HG02642 (cell line): ENCODE measurements around the gene MED27.
"Not testable (repeated sequence)": the region's sequence is repeated elsewhere in the genome, so short reads cannot be mapped to it uniquely, and the experiment has no call there.

ENCODE experiments used
- ATAC-seq: cut with Tn5 transposase; IDR thresholded peaks from one replicate; pipeline ENCODE4 v1.9.1; 2021; ENCODE audit warnings: mild to moderate bottlenecking; ENCODE audit not compliant: unreplicated experiment, poor library complexity

MED27 gene

DNA sequence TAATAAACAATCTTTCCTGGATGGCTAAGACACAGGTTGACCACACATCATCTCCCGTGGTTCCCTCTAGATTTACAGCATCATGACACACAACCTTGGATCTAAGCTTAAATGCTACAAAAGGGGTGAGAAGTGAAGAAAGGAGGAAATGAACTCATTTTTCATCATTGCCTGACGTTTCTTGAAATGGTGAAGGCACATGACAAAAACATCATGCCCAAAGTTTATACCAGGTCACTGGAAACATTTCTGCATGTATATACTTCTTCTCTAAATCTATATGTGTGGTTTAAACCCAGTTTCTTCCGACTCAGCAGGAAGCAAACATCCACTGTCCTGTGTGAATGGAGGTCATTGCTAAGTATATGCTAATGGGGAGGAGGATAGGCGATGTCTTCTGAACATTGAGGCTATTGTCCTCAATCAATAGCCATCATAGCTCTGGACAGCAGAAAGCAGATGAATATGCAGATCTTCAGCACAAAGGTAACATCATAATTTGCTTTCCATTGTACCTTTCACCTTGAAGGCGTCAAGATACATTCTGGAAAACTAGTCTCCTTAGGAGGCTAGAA lies 137.4 kb downstream of the MED27 start:
- ATAC-seq: no peak

DNA sequence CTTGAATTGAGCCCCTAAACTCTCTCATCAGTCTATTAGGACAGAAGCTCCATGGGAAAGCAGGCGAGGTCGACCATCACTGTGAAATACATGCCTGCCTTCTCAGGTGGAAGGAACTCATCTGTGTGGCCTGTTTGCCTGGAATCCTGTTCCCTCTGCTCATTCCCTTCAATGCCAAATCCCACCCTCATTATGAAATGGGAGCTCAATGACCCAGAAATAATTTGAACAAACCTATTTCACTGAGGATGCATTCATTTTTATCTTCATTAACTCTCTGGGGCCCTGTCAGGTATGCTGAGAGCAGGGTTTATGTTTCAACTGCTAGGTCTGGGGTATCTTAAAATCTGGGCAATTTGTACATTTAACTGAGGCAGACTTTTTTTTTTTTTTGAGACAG lies 142.2 kb downstream of the MED27 start:
- ATAC-seq: no peak

DNA sequence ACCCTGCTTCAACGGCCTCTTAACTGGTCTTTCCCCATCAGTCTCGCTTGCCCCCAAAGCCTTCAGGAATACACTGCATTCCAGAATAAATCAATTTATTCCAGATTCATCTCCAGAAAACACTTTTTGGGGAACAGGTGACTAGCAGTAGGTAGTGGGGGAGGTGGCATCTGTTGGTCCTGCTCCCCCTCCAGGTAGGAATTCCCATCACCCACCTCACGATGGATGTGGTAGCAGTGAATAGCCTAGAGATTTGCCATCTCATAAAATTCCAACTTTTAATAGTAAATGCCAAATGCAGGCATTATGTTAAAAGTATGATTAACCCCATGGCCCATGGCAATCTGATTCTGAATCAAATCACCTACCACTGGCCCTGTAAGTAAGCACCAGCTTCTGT lies 142.7 kb downstream of the MED27 start:
- no peak for ATAC-seq

DNA sequence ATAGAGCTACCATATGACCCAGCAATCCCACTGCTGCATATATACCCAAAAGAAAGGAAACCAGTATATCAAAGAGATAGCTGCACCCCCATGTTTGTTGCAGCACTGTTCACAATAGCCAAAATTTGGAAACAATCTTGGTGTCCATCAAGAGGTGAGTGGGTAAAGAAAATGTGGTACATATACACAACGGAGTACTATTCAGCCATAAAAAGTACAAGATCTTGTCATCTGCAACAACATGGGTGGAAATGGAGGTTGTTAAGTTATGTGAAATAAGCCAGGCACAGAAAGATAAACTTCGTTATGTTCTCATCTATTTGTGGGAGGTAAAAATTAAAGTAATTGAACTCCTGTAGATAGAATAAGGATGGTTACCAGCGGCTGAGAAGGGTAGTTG lies 145.0 kb downstream of the MED27 start:
- ATAC-seq: no peak

DNA sequence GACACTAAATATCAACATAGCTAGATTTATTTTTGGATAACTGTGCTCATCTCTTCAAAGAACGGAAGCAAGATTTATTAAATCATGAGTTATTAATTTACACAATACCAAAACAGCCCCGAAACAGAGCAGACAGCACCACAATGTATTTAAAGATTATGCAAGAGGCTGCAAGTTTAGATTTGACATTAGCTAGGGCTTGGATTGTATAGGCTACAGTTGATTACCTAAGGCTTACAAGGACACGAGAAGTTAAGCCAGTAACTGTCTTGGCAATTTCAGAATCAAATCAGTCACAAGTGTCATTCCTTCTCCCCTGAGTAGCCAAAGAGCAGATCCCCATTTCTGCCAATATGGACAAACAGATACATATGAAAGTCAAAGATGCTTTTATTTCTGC lies 152.6 kb downstream of the MED27 start:
- no peak for ATAC-seq

DNA sequence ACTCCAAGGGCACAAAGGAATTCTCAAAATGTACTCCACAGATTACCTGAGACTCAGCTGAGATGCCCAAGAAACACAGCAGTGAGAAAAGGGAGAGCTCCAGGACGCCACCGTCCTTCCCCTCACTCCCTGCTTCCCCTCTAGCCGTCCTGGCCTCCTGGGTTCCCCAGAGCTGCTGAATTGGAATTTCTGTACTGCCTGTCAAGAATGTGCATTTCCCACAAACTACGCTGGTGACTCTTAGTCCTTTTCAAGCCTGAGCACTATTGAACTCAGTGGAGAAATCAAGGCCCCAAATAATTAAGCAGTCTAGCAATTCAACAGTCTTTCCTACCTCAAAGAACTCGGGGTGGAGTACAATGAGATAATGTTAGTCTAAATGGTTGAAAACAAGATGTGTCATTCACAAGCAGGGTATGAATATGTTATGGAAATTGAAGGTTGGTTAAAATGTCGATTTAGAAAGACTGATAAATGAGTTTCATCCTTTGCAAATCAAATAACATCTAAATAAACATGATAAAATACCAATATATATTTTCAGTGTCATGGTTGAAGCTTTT lies 153.2 kb downstream of the MED27 start:
- ATAC-seq: no peak

DNA sequence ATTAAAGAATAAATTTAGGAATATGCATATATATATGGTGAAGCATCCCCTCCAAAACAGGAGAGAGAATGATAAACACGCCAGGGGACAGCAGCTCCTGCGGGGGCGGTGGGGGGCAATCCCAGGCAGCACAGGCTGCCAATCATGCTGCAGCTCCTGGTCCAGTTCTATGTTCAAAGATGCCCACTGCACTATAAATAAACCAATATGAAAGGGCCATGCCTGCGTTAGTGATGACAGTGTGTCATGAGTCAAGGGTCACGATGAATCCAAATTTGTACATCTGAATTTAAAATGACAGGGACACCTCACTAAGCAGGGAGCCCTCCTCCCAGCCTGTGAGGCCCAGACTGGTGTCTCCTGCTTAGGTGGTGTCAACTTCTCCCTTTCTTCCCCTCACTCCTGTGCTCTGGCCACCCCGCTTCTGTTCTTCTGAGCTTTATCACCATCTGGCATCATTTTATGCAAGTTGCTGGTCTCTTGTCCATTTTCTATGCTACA lies 153.9 kb downstream of the MED27 start:
- no peak for ATAC-seq

DNA sequence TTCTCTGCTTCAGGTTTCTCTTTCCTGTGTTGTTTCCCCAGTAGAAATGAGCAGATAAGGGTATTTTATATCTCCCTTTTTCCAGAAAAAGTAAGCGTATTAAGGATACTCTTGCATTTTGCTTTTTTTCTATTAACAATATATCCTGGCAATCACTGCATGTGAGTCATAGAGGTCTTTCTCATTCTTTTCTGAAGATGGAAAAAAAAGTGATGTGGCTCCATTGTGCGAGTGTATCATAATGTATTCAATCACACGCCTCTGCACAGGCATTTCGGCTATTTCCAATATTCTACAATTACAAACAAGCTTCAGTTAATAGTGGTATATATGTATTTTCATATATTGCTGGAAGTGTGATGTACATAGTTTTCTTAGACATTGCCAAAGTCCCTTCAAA lies 155.9 kb downstream of the MED27 start:
- no peak for ATAC-seq

DNA sequence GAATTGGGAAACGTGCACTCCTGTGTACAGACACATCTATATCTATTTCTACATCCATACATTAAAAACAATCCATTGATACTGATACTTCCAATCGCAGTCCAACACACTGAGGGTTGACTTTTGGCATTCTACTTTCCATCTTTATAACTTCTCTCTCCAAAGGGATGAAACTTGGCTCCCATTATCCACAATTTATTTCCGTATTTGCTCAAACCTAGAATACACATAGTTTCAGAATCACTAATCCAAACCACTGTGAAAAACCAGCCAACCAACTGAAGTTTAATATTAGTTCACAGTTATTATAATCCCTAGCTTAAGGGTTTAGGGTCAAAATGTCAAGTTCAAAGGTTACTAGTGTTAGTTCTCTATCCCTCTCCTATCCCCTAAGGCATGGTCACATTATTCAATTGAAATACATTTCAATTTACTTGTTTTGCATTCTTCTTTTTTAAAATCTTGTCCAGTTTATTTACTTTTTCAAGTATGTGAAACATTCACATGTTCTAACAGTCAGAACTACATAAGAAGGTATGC lies 156.5 kb downstream of the MED27 start:
- ATAC-seq: no peak

DNA sequence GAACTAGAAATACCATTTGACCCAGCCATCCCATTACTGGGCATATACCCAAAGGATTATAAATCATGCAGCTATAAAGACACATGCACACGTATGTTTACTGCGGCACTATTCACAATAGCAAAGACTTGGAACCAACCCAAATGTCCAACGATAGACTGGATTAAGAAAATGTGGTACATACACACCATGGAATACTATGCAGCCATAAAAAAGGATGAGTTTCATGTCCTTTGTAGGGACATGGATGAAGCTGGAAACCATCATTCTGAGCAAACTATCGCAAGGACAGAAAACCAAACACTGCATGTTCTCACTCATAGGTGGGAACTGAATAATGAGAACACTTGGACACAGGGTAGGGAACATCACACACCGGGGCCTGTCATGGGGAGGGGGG lies 158.0 kb downstream of the MED27 start:
- not testable (repeated sequence) for ATAC-seq

DNA sequence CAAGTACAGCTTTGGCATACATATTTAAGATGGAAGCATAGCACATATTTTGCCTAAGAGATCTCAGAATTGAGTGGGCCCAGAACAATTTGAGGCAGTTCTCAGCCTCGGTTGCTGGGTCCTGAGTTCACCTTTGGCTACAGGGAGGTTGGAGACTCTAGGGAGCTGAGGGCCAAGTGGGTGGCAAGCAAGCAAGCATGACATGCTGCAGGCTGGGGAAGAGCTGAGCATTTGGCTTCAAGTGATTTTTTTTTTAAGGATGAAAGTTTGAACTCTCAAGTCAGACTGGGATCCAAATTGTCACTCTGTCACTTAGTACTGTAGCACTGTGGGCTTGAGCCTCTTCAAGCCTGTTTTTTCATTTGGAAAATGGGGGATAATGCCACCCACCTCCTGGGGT lies 160.5 kb downstream of the MED27 start:
- no peak for ATAC-seq

DNA sequence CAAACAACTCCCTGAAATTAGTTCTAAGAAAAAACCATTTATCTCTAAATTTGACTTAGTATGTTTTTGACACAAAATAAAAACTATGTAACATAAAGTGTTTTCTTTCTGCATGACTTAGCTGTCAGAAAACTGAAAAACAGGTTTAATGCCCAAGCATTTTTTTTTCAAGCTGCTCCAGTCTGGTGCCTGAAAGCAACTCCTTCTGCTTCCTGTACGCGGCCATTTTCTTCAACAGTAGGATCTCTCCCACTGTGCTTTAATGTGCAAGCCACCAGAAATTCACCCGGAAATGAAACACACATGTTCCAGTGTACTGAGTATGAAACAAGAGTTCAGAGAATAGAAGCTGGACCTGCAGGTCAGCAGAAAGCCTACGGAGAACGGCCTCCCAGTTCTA lies 161.2 kb downstream of the MED27 start:
- ATAC-seq: no peak

DNA sequence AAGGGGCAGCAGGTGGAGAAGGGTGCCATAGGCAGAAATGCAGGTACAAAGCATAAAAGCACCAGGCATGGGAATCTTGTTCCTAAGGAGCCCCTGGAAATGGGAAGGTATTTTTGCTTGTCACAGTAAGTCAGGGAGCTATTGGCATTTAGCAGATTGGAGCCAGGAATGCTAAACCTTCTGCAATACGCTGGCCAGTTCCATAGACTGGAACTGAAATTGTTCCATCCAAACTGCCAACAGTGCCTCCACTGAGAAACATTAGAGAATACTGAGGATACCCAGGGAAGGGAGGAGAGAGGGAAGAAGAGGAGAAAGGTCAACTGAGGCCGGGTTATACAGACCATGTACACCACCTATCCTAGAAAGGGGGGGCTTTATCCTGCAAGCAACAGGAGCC lies 162.7 kb downstream of the MED27 start:
- ATAC-seq: no peak

DNA sequence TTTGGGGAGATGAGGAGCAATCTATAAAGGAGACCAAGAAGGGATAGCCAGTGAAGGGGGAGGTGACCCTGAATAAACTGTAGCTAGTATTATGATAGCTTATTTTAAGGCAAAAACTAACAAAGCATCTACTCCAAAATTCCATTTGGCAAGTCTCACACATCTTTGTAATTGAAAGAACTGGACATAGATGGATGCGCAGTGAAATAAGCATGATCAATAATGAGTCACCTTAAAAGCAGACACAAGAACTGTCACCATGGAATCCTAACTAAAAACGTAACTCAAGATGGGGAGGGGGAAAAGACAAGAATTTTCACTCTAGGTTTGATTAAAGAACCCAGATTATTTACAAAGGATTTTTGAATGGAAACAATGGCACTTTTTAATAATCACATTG lies 164.5 kb downstream of the MED27 start:
- ATAC-seq: no peak

DNA sequence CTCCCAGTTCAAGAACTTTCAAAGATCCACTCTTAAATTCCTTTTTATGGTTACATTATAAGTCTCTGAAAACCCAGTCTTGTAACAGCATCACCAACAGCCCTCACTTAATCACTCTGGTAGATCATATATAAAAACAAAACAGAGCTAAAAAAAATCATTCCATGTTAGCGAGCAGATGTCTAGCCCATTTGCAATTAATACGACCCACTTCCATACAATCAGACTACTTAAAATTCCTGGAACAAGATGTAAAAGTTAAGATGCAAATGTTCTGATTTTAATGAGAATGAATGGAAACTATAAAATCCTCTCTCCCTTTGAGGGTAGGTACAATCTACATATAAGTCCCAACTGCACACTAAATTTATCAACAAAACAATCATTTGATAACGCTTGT lies 167.0 kb downstream of the MED27 start:
- ATAC-seq: no peak

DNA sequence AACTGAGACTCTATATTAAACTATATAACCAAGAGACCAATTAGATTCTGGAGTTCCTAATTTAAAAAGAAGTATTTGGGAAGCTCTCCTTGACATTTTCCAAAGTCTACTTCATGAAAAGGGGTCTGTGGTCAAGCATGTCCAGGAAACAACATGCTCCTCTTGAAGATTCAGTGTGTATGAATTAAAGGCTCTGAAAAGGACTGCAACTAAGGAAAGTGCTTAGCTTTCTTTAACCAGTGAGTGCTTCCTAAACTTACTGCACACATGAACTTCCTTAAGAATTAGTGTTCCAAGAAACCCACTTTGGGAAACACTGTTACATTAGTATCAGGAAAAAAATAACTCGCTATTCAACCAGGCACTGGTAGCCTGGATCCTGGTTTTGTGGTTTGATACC lies 167.6 kb downstream of the MED27 start:
- ATAC-seq: no peak

DNA sequence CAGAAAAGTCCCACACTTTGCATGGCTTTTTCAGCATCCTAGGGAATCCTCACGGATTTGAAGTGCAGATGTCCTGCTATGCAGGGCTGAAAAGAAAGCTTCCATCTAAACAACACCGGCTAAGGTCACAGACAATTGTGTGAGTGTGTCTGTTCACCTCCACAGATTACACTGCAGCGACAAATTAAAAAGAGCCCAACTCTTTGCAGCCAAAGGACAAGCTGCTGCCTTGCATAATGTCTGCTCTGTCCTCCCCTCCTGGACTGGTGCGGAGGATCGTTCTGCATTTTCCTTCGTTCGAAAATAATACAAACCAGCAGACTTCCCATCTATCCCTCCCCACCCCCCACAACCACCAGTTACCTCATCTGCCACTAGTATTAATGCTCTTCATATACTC lies 169.1 kb downstream of the MED27 start:
- no peak for ATAC-seq

DNA sequence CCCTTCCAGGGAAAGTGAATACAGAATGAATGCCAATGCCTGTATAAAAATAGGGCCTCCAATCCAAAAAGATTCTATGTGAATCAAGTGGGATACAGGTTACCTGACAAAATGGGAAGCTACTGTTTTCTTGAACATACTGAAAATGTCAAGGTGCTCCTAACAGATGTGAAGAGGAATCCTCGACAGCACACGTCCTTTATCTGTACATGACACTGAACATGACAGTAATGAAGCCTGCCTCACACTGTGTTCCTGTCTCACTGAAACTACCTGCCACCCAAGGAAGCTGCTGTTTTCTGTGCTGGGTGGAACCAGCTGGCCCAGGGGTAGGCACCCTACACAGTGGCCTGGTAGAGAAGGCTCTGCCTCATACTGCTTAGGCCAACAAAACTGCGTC lies 174.5 kb downstream of the MED27 start:
- no peak for ATAC-seq

DNA sequence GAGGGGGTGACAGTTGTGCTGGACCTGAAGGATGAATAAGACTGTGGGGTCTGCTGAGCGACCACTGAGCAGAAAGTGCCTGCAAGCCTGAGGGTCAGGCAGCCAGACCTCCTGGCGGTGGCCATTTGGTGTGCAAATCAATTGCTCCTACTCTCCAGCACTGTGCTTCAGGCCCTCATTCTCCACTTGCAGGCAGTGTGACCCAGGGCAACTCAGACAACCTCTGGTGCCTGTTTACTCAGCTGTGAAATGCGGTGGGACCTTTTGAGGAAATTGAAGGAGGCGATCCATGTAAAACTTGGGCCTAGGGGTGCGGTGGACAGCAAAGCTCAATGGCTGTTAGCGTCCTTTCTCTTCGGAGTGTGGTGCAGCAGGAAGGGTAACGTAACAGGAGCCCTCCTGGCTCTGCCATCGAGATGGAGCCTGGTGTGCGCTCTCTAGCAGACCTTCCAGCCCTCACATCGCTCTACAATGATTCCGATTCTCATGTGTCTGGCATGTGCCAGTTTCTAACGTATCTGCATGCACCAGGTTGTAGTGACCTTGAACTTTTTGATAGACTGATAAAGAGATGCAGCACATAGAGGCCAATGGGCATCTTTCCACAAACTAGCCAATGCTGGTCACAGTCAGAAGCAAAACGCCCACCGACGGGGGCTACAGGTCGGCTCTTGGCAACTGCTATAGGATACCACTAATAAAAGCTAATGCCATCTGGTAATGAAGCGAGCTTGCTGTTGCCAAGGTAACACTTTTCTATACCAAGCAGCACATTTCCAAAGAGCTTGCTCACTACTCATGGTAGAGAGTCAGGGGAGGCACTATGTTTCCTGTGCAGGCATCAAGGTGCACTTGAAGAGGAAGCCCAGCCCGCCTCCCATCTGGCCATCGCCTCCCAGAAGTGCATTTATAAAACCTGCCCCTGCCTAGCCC lies 180.1 kb downstream of the MED27 start:
- no peak for ATAC-seq

DNA sequence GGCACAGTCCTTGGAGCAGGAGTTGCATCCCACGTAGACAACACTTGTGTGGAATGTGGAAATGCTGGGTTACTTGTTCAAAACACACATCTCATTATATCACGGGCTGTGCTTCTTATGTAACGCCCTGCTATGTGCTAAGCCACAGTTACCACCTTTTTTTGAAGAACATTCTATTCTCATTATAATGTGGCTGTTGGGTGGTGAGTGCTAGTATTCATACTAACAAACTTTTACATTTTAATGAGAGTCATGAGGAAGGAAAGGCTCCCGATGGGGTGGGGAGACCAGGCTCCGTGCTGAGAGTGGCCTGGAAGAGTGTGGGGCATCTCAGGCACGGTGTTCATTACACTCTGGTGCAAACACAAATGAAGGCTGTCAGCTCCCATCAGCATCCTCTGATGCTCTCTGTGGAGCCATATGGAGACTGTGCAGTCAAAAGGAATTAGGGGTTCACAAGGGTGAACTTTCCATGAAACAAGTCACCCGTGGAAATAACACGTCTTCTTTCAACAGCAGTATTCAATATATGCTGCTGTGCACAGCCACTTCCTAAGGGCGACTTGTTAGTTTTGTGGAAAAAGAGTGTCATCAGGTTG lies 186.7 kb downstream of the MED27 start:
- ATAC-seq: no peak

DNA sequence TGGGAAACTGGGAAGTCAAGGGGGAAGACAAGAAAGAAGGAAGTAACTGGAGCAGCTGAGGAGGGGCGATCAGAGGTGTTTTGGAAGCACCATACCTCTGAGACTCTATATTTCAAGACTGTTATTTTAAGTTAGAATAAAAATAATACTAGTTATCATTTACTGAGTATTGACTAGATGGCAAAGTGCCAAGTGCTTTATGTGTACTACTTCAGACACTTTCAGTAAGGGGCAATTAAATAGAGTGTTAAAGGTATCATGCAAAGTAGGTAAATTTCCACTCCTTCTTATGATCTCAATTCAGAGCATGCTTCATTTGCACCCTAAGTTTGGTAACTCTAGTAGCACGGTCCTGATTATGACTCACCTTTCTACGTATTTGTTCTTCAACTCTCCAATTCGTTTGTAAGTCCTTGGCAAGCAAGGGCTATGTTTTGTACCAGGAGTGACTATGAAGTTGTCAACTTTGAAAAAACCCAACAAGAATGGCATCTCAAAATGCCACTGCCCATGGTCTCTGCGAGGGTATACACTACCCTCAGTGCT lies 187.4 kb downstream of the MED27 start:
- no peak for ATAC-seq
